Measurements from ENCODE around the gene ZFP90.
"Not testable (repeated sequence)": the region's sequence is repeated elsewhere in the genome, so short reads cannot be mapped to it uniquely, and the experiment has no call there.

Gene ZFP90

GRCh38 chr16:68517606-68518166 lies 21.4 kb upstream of the ZFP90 start:
- DNase-seq (ENCODE audit: low read depth in 2 of 3, low spot score in 1 of 3) = no peak

- no peak for DNase-seq (ENCODE audit: low read depth in 2 of 3, low spot score in 1 of 3)
These were observed 19.8 kb upstream of the ZFP90 start for GRCh38 chr16:68519225-68519745.

GRCh38 chr16:68520649-68521086 lies 18.4 kb upstream of the ZFP90 start:
- peak; percentile 74 to 90 (median 78) for DNase-seq (ENCODE audit: low read depth in 2 of 3, low spot score in 1 of 3)

GRCh38 chr16:68524069-68524820 lies 14.8 kb upstream of the ZFP90 start:
- DNase-seq (ENCODE audit: low read depth in 2 of 3, low spot score in 1 of 3) = no peak

GRCh38 chr16:68526143-68526781 lies 12.8 kb upstream of the ZFP90 start:
- no peak for DNase-seq (ENCODE audit: low read depth in 2 of 3, low spot score in 1 of 3)

GRCh38 chr16:68526782-68527145 lies 12.3 kb upstream of the ZFP90 start:
- no peak for DNase-seq (ENCODE audit: low read depth in 2 of 3, low spot score in 1 of 3)

GRCh38 chr16:68528233-68528632 lies 10.9 kb upstream of the ZFP90 start:
- no peak for DNase-seq (ENCODE audit: low read depth in 2 of 3, low spot score in 1 of 3)

- DNase-seq (ENCODE audit: low read depth in 2 of 3, low spot score in 1 of 3) = peak; percentile 80 to 88 (median 82)
These were observed 10.3 kb upstream of the ZFP90 start for GRCh38 chr16:68528686-68529379.

- DNase-seq (ENCODE audit: low read depth in 2 of 3, low spot score in 1 of 3) = no peak
These were observed 9.5 kb upstream of the ZFP90 start for GRCh38 chr16:68529608-68529930.

GRCh38 chr16:68529931-68530701 lies 9.0 kb upstream of the ZFP90 start:
- peak; percentile 86 to 88 (median 86) for DNase-seq (ENCODE audit: low read depth in 2 of 3, low spot score in 1 of 3)

GRCh38 chr16:68533937-68534336 lies 5.2 kb upstream of the ZFP90 start:
- DNase-seq (ENCODE audit: low read depth in 2 of 3, low spot score in 1 of 3) = no peak

GRCh38 chr16:68535331-68535730 lies 3.8 kb upstream of the ZFP90 start:
- DNase-seq (ENCODE audit: low read depth in 2 of 3, low spot score in 1 of 3) = no peak

GRCh38 chr16:68539711-68540239 lies 684 bp downstream of the ZFP90 start:
- DNase-seq (ENCODE audit: low read depth in 2 of 3, low spot score in 1 of 3) = no peak

- no peak for DNase-seq (ENCODE audit: low read depth in 2 of 3, low spot score in 1 of 3)
These were observed 9.9 kb downstream of the ZFP90 start for GRCh38 chr16:68548947-68549346.

GRCh38 chr16:68553186-68553585 lies 14.1 kb downstream of the ZFP90 start:
- no peak for DNase-seq (ENCODE audit: low read depth in 2 of 3, low spot score in 1 of 3)

GRCh38 chr16:68560341-68560740 lies 21.2 kb downstream of the ZFP90 start:
- DNase-seq (ENCODE audit: low read depth in 2 of 3, low spot score in 1 of 3) = not testable (repeated sequence)

GRCh38 chr16:68563631-68564381 lies 24.7 kb downstream of the ZFP90 start:
- DNase-seq (ENCODE audit: low read depth in 2 of 3, low spot score in 1 of 3) = no peak

GRCh38 chr16:68564382-68564985 lies 25.4 kb downstream of the ZFP90 start:
- DNase-seq (ENCODE audit: low read depth in 2 of 3, low spot score in 1 of 3) = no peak

- DNase-seq (ENCODE audit: low read depth in 2 of 3, low spot score in 1 of 3) = no peak
These were observed 35.4 kb downstream of the ZFP90 start for GRCh38 chr16:68574479-68574878.

- no peak for DNase-seq (ENCODE audit: low read depth in 2 of 3, low spot score in 1 of 3)
These were observed 36.0 kb downstream of the ZFP90 start for GRCh38 chr16:68575082-68575481.
